GM23338 (cell line): ENCODE measurements around the gene BAK1. TPM values are rescaled to one million over a fixed set of nuclear protein-coding genes. Genes with fewer than 3 reads are reported as not detected.

ENCODE experiments used
- ATAC-seq: fragments of 200-7000 bp; cut with Tn5 transposase; 3 replicates; pipeline ENCODE4 v1.9.1; 2020
- DNase-seq: peaks from one replicate; pipeline ENCODE4 v3.0.0-alpha.2; 2015; ENCODE audit warnings: low spot score
- H2AFZ ChIP-seq: fragments of 200-600 bp; sonication (generic); 2 replicates; pipeline ENCODE4 v1.8.0; 2016; ENCODE audit warnings: antibody characterized with exemption, mild to moderate bottlenecking, moderate library complexity
- H3F3A ChIP-seq: fragments of 200-600 bp; sonication (generic); replicated peaks from 2 replicates; pipeline ENCODE4 v1.8.0; 2017; ENCODE audit warnings: antibody characterized with exemption, mixed run types, low read depth
- H3K27ac ChIP-seq: fragments of 200-600 bp; sonication (generic); 2 replicates; pipeline ENCODE4 v1.6.1; 2016; ENCODE audit warnings: low read depth
- H3K27me3 ChIP-seq: fragments of 200-600 bp; sonication (generic); 2 replicates; pipeline ENCODE4 v1.8.0; 2016; ENCODE audit warnings: mild to moderate bottlenecking, mixed run types, moderate library complexity; ENCODE audit not compliant: insufficient read depth
- H3K36me3 ChIP-seq: fragments of 200-600 bp; sonication (generic); 2 replicates; pipeline ENCODE4 v1.8.0; 2016; ENCODE audit warnings: mild to moderate bottlenecking; ENCODE audit not compliant: insufficient read depth
- H3K4me1 ChIP-seq: fragments of 200-600 bp; sonication (generic); 2 replicates; pipeline ENCODE4 v1.8.0; 2016; ENCODE audit warnings: mild to moderate bottlenecking, moderate library complexity; ENCODE audit not compliant: insufficient read depth
- H3K4me2 ChIP-seq: fragments of 200-600 bp; sonication (generic); 2 replicates; pipeline ENCODE4 v1.7.1; 2017; ENCODE audit warnings: mixed run types
- H3K4me3 ChIP-seq: fragments of 200-600 bp; sonication (generic); 2 replicates; pipeline ENCODE4 v1.6.1; 2016; ENCODE audit warnings: mixed run types
- H3K79me2 ChIP-seq: fragments of 200-600 bp; sonication (generic); replicated peaks from 2 replicates; pipeline ENCODE4 v1.8.0; 2017; ENCODE audit warnings: mild to moderate bottlenecking; ENCODE audit not compliant: insufficient read depth
- H3K9me2 ChIP-seq: fragments of 200-600 bp; sonication (generic); 2 replicates; pipeline ENCODE4 v1.8.0; 2017; ENCODE audit not compliant: insufficient read depth
- H4K20me1 ChIP-seq: fragments of 200-600 bp; sonication (generic); replicated peaks from 2 replicates; pipeline ENCODE4 v1.8.0; 2017; ENCODE audit warnings: mild to moderate bottlenecking; ENCODE audit not compliant: insufficient read depth
- H3K27ac Mint-ChIP-seq: 2 replicates; pipeline ENCODE4 v1.8.0; 2020; ENCODE audit warnings: inconsistent platforms, mild to moderate bottlenecking, moderate library complexity, mixed read lengths
- H3K27me3 Mint-ChIP-seq: 3 replicates; pipeline ENCODE4 v1.8.0; 2022; ENCODE audit warnings: low read depth, mild to moderate bottlenecking, moderate library complexity, mixed read lengths, inconsistent platforms; ENCODE audit not compliant: insufficient read depth, poor library complexity
- H3K36me3 Mint-ChIP-seq: 3 replicates; pipeline ENCODE4 v1.8.0; 2021; ENCODE audit warnings: low read depth, mild to moderate bottlenecking, inconsistent platforms, moderate library complexity, mixed read lengths
- H3K4me1 Mint-ChIP-seq: 3 replicates; pipeline ENCODE4 v1.8.0; 2020; ENCODE audit warnings: mild to moderate bottlenecking, inconsistent platforms, mixed read lengths
- H3K4me3 Mint-ChIP-seq: 3 replicates; pipeline ENCODE4 v1.8.0; 2021; ENCODE audit warnings: moderate library complexity, mild to moderate bottlenecking, inconsistent platforms, mixed read lengths
- H3K9me3 Mint-ChIP-seq: 3 replicates; pipeline ENCODE4 v1.8.0; 2020; ENCODE audit warnings: moderate library complexity, mild to moderate bottlenecking, inconsistent platforms, mixed read lengths
- CREB1 ChIP-seq: fragments of 250-450 bp; sonication (Bioruptor Pico); IDR thresholded peaks from 2 replicates; pipeline ENCODE4 v1.5.0; 2020; ENCODE audit warnings: low read depth, mild to moderate bottlenecking, moderate library complexity
- CTCF ChIP-seq, 2 experiments: fragments of 200-600 bp in 1 of 2; sonication (generic) in 1 of 2; conservative IDR thresholded peaks; 2 replicates each; pipeline versions ENCODE4 v1.5.1 to v1.6.1; 2016 to 2017; ENCODE audit warnings: antibody characterized with exemption in 2 of 2, low read depth in 2 of 2, mild to moderate bottlenecking in 2 of 2, moderate library complexity in 1 of 2
- ETS1 ChIP-seq: IDR thresholded peaks from 2 replicates; pipeline ENCODE4 v1.6.1; 2016; ENCODE audit warnings: antibody characterized with exemption
- EZH2 ChIP-seq: fragments of 200-600 bp; sonication (generic); IDR thresholded peaks from one replicate; pipeline ENCODE4 v1.8.0; 2017; ENCODE audit warnings: antibody characterized with exemption, mild to moderate bottlenecking, low read depth; ENCODE audit not compliant: unreplicated experiment
- EZH2phosphoT487 ChIP-seq: fragments of 200-600 bp; sonication (generic); IDR thresholded peaks from one replicate; pipeline ENCODE4 v1.8.1; 2018; ENCODE audit warnings: antibody characterized with exemption; ENCODE audit not compliant: unreplicated experiment
- JUNB ChIP-seq: IDR thresholded peaks from one replicate; pipeline ENCODE4 v1.6.1; 2016; ENCODE audit warnings: antibody characterized with exemption; ENCODE audit not compliant: unreplicated experiment
- NANOG ChIP-seq: IDR thresholded peaks from 2 replicates; pipeline ENCODE4 v1.6.1; 2016; ENCODE audit warnings: antibody characterized with exemption, borderline replicate concordance
- POLR2AphosphoS5 ChIP-seq: IDR thresholded peaks from 2 replicates; pipeline ENCODE4 v1.6.1; 2016; ENCODE audit warnings: antibody characterized with exemption, low read depth
- STAT1 ChIP-seq: IDR thresholded peaks from one replicate; pipeline ENCODE4 v1.6.1; 2016; ENCODE audit warnings: antibody characterized with exemption; ENCODE audit not compliant: unreplicated experiment
- ZNF114 ChIP-seq: fragments of 250-450 bp; sonication (Bioruptor Pico); IDR thresholded peaks from 2 replicates; pipeline ENCODE4 v1.5.0; 2020; ENCODE audit warnings: mild to moderate bottlenecking, moderate library complexity
- ZNF331 ChIP-seq: fragments of 250-450 bp; sonication (Bioruptor Pico); IDR thresholded peaks from 2 replicates; pipeline ENCODE4 v1.5.0; 2020; ENCODE audit warnings: low read depth, mild to moderate bottlenecking, moderate library complexity
- polyA plus RNA-seq: library from polyadenylated mRNA; unstranded; fragments of >200 nt; fragmentation: Nextera tagmentation; extraction: Ambion mirVana; gene quantifications from 2 replicates; pipeline ENCODE4 v1.2.1, GENCODE V29; 2016
- total RNA-seq: library from RNA; depleted of rRNA; stranded (reverse); fragments of >200 nt; shearing (Covaris generic); gene quantifications from 2 replicates; pipeline ENCODE4 v1.2.3, GENCODE V29; 2014
- TF ChIP-seq, protein P1 (sequence below): IDR thresholded peaks from one replicate; pipeline ENCODE4 v1.6.1; 2018; ENCODE audit warnings: antibody characterized with exemption; ENCODE audit not compliant: unreplicated experiment
- TF ChIP-seq, protein P2 (sequence below): fragments of 250-450 bp; sonication (Bioruptor Pico); IDR thresholded peaks from 2 replicates; pipeline ENCODE4 v1.5.0; 2020; ENCODE audit warnings: mild to moderate bottlenecking, moderate library complexity

The BAK1 gene
- total and polyA plus RNA-seq, 2 experiments from 2014 or later: 22.2 to 45.0 TPM

DNA sequence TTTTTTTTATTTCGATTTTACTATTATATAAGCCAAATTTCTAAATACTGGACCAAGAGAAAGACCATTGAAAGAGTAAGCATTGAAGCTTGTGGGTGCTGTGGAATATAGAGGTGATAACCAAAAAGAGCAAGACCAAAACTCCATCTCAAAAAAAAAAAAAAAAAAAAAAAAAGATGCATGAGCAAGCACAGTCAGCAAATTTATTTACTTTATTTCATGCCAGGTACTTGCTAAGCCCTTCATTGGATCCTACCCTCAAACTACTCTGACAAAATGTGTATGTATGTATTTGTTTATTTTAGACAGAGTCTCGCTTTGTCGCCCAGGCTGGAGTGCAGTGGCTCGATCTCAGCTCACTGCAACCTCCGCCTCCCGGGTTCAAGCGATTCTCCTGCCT lies 27.8 kb downstream of the BAK1 start:
- Histone ChIP-seq H3F3A (no peaks in the 10 kb centered on the region), H4K20me1 (no peaks in the 10 kb centered on the region)
- no peak for DNase-seq

More for the DNA sequence above, 27.8 kb downstream of the BAK1 start:
- Histone ChIP-seq H3K27me3 (no peaks in the 10 kb centered on the region), H3K27ac (no peak overlapping the region), H2AFZ (no peak overlapping the region), H3K9me2 (no peaks in the 10 kb centered on the region), H3K36me3 (no peaks in the 10 kb centered on the region), H3K79me2 (no peaks in the 10 kb centered on the region), H3K4me1 (no peaks in the 10 kb centered on the region; the same call in 1 of the 2 replicates), H3K4me2 (no peak overlapping the region), H3K4me3 (no peak overlapping the region)
- ATAC-seq: no peak
- TF ChIP-seq ZNF114 (CRISPR knock-in tag): no peak
- TF ChIP-seq CREB1 (CRISPR knock-in tag): no peak
- no peak for TF ChIP-seq STAT1
- TF ChIP-seq, protein P1, sequence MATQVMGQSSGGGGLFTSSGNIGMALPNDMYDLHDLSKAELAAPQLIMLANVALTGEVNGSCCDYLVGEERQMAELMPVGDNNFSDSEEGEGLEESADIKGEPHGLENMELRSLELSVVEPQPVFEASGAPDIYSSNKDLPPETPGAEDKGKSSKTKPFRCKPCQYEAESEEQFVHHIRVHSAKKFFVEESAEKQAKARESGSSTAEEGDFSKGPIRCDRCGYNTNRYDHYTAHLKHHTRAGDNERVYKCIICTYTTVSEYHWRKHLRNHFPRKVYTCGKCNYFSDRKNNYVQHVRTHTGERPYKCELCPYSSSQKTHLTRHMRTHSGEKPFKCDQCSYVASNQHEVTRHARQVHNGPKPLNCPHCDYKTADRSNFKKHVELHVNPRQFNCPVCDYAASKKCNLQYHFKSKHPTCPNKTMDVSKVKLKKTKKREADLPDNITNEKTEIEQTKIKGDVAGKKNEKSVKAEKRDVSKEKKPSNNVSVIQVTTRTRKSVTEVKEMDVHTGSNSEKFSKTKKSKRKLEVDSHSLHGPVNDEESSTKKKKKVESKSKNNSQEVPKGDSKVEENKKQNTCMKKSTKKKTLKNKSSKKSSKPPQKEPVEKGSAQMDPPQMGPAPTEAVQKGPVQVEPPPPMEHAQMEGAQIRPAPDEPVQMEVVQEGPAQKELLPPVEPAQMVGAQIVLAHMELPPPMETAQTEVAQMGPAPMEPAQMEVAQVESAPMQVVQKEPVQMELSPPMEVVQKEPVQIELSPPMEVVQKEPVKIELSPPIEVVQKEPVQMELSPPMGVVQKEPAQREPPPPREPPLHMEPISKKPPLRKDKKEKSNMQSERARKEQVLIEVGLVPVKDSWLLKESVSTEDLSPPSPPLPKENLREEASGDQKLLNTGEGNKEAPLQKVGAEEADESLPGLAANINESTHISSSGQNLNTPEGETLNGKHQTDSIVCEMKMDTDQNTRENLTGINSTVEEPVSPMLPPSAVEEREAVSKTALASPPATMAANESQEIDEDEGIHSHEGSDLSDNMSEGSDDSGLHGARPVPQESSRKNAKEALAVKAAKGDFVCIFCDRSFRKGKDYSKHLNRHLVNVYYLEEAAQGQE: no peak
- no peak for TF ChIP-seq NANOG
- TF ChIP-seq, protein P2, sequence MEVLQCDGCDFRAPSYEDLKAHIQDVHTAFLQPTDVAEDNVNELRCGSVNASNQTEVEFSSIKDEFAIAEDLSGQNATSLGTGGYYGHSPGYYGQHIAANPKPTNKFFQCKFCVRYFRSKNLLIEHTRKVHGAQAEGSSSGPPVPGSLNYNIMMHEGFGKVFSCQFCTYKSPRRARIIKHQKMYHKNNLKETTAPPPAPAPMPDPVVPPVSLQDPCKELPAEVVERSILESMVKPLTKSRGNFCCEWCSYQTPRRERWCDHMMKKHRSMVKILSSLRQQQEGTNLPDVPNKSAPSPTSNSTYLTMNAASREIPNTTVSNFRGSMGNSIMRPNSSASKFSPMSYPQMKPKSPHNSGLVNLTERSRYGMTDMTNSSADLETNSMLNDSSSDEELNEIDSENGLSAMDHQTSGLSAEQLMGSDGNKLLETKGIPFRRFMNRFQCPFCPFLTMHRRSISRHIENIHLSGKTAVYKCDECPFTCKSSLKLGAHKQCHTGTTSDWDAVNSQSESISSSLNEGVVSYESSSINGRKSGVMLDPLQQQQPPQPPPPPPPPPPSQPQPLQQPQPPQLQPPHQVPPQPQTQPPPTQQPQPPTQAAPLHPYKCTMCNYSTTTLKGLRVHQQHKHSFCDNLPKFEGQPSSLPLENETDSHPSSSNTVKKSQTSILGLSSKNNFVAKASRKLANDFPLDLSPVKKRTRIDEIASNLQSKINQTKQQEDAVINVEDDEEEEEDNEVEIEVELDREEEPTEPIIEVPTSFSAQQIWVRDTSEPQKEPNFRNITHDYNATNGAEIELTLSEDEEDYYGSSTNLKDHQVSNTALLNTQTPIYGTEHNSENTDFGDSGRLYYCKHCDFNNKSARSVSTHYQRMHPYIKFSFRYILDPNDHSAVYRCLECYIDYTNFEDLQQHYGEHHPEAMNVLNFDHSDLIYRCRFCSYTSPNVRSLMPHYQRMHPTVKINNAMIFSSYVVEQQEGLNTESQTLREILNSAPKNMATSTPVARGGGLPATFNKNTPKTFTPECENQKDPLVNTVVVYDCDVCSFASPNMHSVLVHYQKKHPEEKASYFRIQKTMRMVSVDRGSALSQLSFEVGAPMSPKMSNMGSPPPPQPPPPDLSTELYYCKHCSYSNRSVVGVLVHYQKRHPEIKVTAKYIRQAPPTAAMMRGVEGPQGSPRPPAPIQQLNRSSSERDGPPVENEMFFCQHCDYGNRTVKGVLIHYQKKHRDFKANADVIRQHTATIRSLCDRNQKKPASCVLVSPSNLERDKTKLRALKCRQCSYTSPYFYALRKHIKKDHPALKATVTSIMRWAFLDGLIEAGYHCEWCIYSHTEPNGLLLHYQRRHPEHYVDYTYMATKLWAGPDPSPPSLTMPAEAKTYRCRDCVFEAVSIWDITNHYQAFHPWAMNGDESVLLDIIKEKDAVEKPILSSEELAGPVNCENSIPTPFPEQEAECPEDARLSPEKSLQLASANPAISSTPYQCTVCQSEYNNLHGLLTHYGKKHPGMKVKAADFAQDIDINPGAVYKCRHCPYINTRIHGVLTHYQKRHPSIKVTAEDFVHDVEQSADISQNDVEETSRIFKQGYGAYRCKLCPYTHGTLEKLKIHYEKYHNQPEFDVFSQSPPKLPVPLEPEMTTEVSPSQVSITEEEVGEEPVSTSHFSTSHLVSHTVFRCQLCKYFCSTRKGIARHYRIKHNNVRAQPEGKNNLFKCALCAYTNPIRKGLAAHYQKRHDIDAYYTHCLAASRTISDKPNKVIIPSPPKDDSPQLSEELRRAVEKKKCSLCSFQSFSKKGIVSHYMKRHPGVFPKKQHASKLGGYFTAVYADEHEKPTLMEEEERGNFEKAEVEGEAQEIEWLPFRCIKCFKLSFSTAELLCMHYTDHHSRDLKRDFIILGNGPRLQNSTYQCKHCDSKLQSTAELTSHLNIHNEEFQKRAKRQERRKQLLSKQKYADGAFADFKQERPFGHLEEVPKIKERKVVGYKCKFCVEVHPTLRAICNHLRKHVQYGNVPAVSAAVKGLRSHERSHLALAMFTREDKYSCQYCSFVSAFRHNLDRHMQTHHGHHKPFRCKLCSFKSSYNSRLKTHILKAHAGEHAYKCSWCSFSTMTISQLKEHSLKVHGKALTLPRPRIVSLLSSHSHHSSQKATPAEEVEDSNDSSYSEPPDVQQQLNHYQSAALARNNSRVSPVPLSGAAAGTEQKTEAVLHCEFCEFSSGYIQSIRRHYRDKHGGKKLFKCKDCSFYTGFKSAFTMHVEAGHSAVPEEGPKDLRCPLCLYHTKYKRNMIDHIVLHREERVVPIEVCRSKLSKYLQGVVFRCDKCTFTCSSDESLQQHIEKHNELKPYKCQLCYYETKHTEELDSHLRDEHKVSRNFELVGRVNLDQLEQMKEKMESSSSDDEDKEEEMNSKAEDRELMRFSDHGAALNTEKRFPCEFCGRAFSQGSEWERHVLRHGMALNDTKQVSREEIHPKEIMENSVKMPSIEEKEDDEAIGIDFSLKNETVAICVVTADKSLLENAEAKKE (CRISPR knock-in tag): no peak
- no peak for TF ChIP-seq EZH2
- no peak for TF ChIP-seq CTCF (conservative IDR thresholded peaks at IDR 0.05; ENCODE audit: low read depth in 2 of 2)
- TF ChIP-seq ETS1: no peak
- TF ChIP-seq ZNF331 (CRISPR knock-in tag): no peak
- no peak for TF ChIP-seq JUNB
- TF ChIP-seq EZH2phosphoT487: no peak
- no peak for TF ChIP-seq POLR2AphosphoS5
- Mint-ChIP-seq H3K4me3 (no peak overlapping the region), H3K27ac (no peak overlapping the region), H3K9me3 (peaks cover 5% of the 10 kb centered on the region; the same call in 2 of the 3 replicates), H3K27me3 (peaks cover 1% of the 10 kb centered on the region), H3K36me3 (0 out of 3 replicates have a peak, but pooled peaks cover 2% of the 10 kb centered on the region), H3K4me1 (peaks cover 4% of the 10 kb centered on the region; the same call in 1 of the 3 replicates)
